Endothelial cell (in vitro differentiated cells): ENCODE results near the gene CCDC154. TPM values are rescaled to one million over a fixed set of nuclear protein-coding genes. Genes with fewer than 3 reads are reported as not detected.
A peak's percentile ranks its signal among the peaks of the same experiment; 100 is the strongest.

Experiments
- DNase-seq: peaks from one replicate; pipeline ENCODE4 v3.0.0; 2021; ENCODE audit warnings: low spot score
- H3K27ac Mint-ChIP-seq: one replicate; pipeline ENCODE4 v1.8.0; 2021; ENCODE audit warnings: mixed read lengths, inconsistent platforms; ENCODE audit not compliant: unreplicated experiment
- H3K27me3 Mint-ChIP-seq: one replicate; pipeline ENCODE4 v1.8.0; 2021; ENCODE audit warnings: mild to moderate bottlenecking, moderate library complexity, mixed read lengths, inconsistent platforms; ENCODE audit not compliant: unreplicated experiment
- H3K36me3 Mint-ChIP-seq: one replicate; pipeline ENCODE4 v1.8.0; 2021; ENCODE audit warnings: mild to moderate bottlenecking, low read depth, mixed read lengths, inconsistent platforms; ENCODE audit not compliant: unreplicated experiment
- H3K4me1 Mint-ChIP-seq: one replicate; pipeline ENCODE4 v1.8.0; 2021; ENCODE audit warnings: mild to moderate bottlenecking, mixed read lengths, inconsistent platforms; ENCODE audit not compliant: unreplicated experiment
- H3K4me3 Mint-ChIP-seq: one replicate; pipeline ENCODE4 v1.8.0; 2021; ENCODE audit warnings: mild to moderate bottlenecking, mixed read lengths, inconsistent platforms; ENCODE audit not compliant: unreplicated experiment
- H3K9me3 Mint-ChIP-seq: one replicate; pipeline ENCODE4 v1.8.0; 2021; ENCODE audit warnings: mixed read lengths, inconsistent platforms; ENCODE audit not compliant: unreplicated experiment
- CTCF ChIP-seq: fragments of 200-600 bp; sonication (generic); IDR thresholded peaks from one replicate; pipeline ENCODE4 v1.5.0; 2021; ENCODE audit warnings: antibody characterized with exemption; ENCODE audit not compliant: unreplicated experiment
- total RNA-seq: library from RNA; stranded (reverse); fragmentation: NEBNext Ultra II Directional; extraction: Animal tissue kit (Norgen Biotek cat#: 25700); gene quantifications from one replicate; pipeline ENCODE4 v1.2.1, GENCODE V29; 2021; ENCODE audit not compliant: unreplicated experiment

The CCDC154 gene
- total RNA-seq, 1 donor from 2014 or later: 2.4 TPM

DNA sequence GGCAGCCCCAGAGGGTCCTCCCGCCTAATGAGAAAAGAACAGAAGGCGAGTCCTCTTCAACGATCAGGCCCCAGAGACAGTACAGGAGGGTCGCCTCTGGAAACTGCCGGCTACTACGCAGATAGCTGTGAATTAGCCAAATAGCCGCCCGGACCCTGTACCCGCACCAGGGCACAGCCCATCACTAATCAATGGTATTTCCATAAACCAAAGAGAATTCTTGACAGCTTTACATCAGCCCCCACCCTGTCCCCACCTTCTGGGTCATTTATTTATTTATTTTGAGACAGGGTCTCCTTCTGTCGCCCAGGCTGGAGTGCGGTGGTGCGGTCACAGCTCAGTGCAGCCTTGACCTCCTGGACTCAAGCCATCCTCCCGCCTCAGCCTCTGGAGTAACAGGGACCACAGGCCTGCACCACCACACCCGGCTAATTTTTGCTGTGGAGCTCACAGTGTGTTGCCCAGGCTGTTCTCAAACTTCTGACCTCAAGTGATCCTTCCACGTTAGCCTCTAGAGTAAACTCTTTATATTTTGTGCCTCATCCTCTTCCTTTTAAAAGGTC is 31.3 kb upstream of the CCDC154 start:
- TF ChIP-seq CTCF: no peak
- Mint-ChIP-seq H3K36me3 (peaks cover 3% of the 10 kb centered on the region), H3K4me1 (peaks cover 28% of the 10 kb centered on the region), H3K27ac (peak overlapping the region; percentile 84), H3K4me3 (peak overlapping the region; percentile 86), H3K9me3 (no peaks in the 10 kb centered on the region), H3K27me3 (peaks cover 15% of the 10 kb centered on the region)
- DNase-seq: no peak

DNA sequence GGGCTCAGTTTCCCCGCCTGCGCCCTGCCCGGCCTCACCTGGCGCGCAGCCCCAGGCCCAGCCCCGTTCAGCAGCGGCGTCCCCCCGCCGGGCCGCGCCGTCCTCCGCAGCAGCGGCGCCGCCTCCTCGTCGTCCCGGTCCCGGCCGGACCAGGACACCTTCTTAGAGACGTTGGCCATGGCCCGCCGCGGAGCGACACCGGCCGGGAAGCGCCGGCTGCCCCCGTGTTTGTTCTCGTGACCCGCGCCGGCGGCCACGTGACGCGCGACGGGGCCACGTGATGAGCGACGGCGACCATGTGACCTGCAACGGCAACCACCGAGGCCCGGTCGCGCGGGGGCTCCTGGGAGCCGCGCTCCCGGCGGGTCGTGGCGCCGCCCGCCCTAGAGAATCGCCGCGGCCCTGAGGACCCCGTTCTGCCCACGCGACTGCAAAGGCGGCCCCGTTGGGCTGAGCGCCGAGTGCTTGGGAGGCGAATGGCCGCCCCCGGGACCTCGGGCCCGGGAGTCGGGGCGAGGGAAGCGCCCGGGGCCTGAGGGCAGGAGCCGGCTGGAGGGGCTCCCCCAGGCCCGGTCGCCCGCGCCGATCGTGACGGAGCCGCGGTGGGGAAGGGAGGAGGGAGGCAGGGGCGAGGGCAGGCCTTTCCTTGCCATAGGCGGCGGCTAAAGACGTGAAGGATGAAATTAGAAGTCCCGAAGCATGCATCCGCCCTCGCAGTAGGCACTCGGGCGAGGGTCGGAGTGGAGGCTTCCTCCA is 30.6 kb upstream of the CCDC154 start, which contains the start of gene CLCN7:
Gene CLCN7 (minus strand): TSS at position 233 of the 756 bp plus-strand sequence. CDS start 54 bp downstream, at position 179.
- H3K27me3 Mint-ChIP-seq: peaks cover 13% of the 10 kb centered on the region
- TF ChIP-seq CTCF: no peak
- DNase-seq: peak; percentile 84
- peak within 1 kb of the TSS; percentile 90 for H3K4me3 Mint-ChIP-seq
- H3K9me3 Mint-ChIP-seq: no peaks in the 10 kb centered on the region
- H3K36me3 Mint-ChIP-seq: peaks cover 3% of the 10 kb centered on the region
- H3K4me1 Mint-ChIP-seq: peaks cover 32% of the 10 kb centered on the region
- H3K27ac Mint-ChIP-seq: peak within 1 kb of the TSS; percentile 84

DNA sequence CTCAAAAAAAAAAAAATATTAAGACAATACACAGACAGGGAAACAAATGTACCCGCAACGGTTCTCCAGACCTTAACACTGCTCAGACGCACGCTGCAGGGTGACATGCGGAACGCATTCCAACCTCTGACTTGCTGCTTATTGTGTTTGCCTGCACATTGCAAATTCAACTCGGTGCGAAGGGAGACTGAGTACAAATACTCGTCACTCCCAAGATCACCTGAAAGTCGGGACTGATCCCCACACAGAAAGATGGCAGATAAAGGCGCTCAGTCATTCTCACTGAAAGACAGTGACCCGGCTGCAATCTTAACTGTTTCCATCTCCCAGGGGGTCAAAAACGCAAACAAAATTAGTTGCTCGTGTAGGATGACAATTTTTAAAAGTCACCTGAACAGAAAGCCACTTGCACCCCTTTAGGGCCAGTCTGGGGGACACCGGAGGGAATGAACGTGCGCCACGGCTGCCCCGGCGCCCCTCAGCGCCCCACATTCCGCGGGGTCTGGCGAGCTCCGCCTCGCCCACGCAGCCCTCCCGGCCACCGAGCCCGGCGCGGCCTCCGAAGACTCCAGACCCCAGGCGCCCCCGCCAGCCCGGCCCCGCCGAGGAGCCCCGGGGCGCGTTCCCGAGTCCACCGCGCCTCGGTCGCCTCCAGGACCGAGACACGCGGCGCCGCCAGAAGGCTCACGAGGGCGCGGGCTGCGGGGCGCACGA is 29.9 kb upstream of the CCDC154 start:
- H3K9me3 Mint-ChIP-seq: no peaks in the 10 kb centered on the region
- TF ChIP-seq CTCF: no peak
- no peak for DNase-seq
- H3K36me3 Mint-ChIP-seq: peaks cover 3% of the 10 kb centered on the region
- H3K27ac Mint-ChIP-seq: peak overlapping the region; percentile 72
- peaks cover 13% of the 10 kb centered on the region for H3K27me3 Mint-ChIP-seq
- H3K4me3 Mint-ChIP-seq: peak overlapping the region; percentile 90
- H3K4me1 Mint-ChIP-seq: peaks cover 36% of the 10 kb centered on the region

DNA sequence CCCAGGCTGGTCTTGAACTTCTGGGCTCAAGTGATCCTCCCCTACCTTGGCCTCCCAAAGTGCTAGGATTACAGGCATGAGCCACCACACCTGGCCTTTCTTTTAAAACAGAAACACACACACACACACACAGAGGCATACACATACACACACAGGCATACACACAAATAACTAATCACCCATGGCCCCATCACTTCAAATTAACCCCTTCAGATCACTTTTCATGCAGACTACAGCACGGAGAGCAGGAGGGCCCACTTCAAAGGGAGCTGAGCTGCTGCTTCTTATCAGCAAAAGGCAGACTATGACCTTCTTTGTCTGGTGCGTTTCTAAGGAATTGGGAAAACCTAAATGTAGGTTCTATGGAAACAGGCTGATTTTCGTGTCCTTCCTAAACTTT is 28.6 kb upstream of the CCDC154 start:
- H3K27me3 Mint-ChIP-seq: peaks cover 13% of the 10 kb centered on the region
- no peak for DNase-seq
- no peak for TF ChIP-seq CTCF
- peak overlapping the region; percentile 56 for H3K4me3 Mint-ChIP-seq
- peaks cover 3% of the 10 kb centered on the region for H3K36me3 Mint-ChIP-seq
- H3K9me3 Mint-ChIP-seq: no peaks in the 10 kb centered on the region
- peaks cover 36% of the 10 kb centered on the region for H3K4me1 Mint-ChIP-seq
- H3K27ac Mint-ChIP-seq: peak overlapping the region; percentile 45
